ENCODE data around the gene SORCS2. TPM values are rescaled to one million over a fixed set of nuclear protein-coding genes. Genes with fewer than 3 reads are reported as not detected.

SORCS2 gene
- total RNA-seq, 3 donors from 2014 or later = 0.66 to 1.3 (median 0.80) TPM

DNA sequence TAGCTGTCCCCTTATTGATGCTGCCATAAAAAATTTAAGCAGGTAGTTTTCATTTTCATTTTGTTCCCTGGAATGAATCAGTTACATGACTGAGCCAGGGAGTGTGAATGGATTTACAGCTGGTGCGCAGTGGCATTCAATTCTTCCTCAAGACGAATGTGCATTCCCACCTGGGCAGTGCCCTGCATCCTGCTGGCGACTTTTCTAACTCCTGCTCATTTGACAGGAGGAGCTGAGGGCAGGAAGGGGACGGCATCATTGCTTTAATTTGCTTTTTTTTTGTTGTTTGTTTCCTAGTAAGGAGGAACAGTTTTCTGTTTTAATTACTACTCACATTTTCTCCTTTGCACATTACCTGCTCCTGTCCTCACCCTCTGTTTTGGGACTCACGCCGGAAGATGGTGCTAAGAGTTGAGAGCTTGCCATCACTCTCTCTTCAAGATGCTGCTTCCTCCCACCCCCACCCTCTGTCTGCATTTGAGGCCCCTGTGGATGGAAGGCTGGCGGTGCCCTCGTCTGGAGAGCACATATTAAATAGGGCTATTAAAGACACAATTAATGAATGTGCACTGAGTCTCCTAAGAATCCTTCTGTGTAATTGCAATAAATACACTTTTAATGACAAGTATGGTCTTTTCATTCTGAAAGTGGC lies 206.6 kb downstream of the SORCS2 start:
- Histone ChIP-seq H3K4me3 (no peak overlapping the region), H3K9me3 (no peaks in the 10 kb centered on the region), H3K36me3 (no peaks in the 10 kb centered on the region), H3K27ac (no peak overlapping the region), H3K4me1 (no peaks in the 10 kb centered on the region), H3K27me3 (peaks cover 0 to 41% of the 10 kb centered on the region in 2 donors)
- intact Hi-C loops (cut with DNase I; ENCODE audit: low total_unique reads) = no loop called here
- peak in 1 of 2 donors; percentile 22 for DNase-seq (ENCODE audit: low spot score in 2 of 2)
- TF ChIP-seq POLR2A (IDR thresholded peaks at IDR 0.05) (no peak), POLR2AphosphoS5 (IDR thresholded peaks at IDR 0.05) (no peak)
- TF ChIP-seq, protein P1, sequence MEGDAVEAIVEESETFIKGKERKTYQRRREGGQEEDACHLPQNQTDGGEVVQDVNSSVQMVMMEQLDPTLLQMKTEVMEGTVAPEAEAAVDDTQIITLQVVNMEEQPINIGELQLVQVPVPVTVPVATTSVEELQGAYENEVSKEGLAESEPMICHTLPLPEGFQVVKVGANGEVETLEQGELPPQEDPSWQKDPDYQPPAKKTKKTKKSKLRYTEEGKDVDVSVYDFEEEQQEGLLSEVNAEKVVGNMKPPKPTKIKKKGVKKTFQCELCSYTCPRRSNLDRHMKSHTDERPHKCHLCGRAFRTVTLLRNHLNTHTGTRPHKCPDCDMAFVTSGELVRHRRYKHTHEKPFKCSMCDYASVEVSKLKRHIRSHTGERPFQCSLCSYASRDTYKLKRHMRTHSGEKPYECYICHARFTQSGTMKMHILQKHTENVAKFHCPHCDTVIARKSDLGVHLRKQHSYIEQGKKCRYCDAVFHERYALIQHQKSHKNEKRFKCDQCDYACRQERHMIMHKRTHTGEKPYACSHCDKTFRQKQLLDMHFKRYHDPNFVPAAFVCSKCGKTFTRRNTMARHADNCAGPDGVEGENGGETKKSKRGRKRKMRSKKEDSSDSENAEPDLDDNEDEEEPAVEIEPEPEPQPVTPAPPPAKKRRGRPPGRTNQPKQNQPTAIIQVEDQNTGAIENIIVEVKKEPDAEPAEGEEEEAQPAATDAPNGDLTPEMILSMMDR (IDR thresholded peaks at IDR 0.05) = no peak

DNA sequence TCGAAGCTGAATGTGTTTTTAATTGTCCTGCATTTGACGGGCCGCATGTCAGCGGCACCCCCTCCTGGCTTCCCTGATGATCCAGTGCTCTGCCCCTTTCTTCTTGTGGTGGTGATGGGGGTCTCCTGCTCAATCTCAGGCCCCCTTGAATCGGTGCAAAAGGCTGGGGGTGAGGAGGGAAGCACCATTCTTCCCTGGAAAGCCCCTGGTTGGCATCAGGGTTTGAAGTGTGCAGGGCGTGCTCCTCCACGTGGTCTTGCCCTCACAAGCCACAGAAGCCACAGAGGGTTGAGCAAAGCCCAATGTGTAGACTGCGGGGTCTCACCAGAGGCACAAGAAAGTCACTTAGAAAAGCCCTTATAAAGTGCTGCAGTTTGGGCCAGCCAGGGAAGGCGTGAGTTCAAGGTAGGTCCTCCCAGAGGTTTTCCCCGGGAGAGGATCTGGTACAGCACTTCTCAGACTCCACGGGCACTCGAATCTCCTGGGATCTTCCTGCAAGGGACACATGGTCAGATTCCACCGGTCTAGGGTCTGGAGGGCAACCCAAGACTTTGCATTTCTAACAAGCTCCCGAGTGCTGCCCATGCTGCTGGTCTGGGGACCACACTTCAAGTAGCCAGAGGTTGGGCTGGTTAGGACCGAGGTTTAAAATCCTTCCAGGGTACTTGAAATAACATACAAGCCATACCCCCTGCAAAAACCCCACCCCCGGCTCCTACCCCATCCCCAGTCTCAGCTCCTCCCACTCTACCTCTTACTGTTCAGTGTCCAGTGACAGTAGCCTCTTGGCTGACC lies 207.3 kb downstream of the SORCS2 start:
- H3K4me3 ChIP-seq = no peak overlapping the region
- intact Hi-C loops (cut with DNase I; ENCODE audit: low total_unique reads) = no loop called here
- peak in 1 of 2 donors; percentile 30 for DNase-seq (ENCODE audit: low spot score in 2 of 2)

GRCh38 chr4:7400671-7401298 lies 208.4 kb downstream of the SORCS2 start:
- H3K4me1 ChIP-seq = no peaks in the 10 kb centered on the region
- H3K4me3 ChIP-seq = no peak overlapping the region
- no peak for TF ChIP-seq POLR2AphosphoS5 (IDR thresholded peaks at IDR 0.05)
- TF ChIP-seq POLR2A (IDR thresholded peaks at IDR 0.05) = no peak
- TF ChIP-seq, protein P1 (IDR thresholded peaks at IDR 0.05) = no peak
- H3K27me3 ChIP-seq = peaks cover 0 to 31% of the 10 kb centered on the region in 2 donors
- H3K36me3 ChIP-seq = no peaks in the 10 kb centered on the region
- peaks cover 0 to 1% of the 10 kb centered on the region in 2 donors for H3K9me3 ChIP-seq
- DNase-seq (ENCODE audit: low spot score in 2 of 2) = no peak
- intact Hi-C loops (cut with DNase I; ENCODE audit: low total_unique reads) = no loop called here
- no peak overlapping the region for H3K27ac ChIP-seq

More for the DNA sequence above, 207.3 kb downstream of the SORCS2 start:
- no peaks in the 10 kb centered on the region for H3K36me3 ChIP-seq
- H3K27ac ChIP-seq = no peak overlapping the region
- TF ChIP-seq, protein P1 (IDR thresholded peaks at IDR 0.05) = no peak
- no peak for TF ChIP-seq POLR2A (IDR thresholded peaks at IDR 0.05)
- no peak for TF ChIP-seq POLR2AphosphoS5 (IDR thresholded peaks at IDR 0.05)
- peaks cover 0 to 38% of the 10 kb centered on the region in 2 donors for H3K27me3 ChIP-seq
- no peaks in the 10 kb centered on the region for H3K9me3 ChIP-seq
- no peaks in the 10 kb centered on the region for H3K4me1 ChIP-seq

GRCh38 chr4:7402526-7402925 lies 210.2 kb downstream of the SORCS2 start:
- Histone ChIP-seq H3K36me3 (no peaks in the 10 kb centered on the region), H3K27ac (no peak overlapping the region), H3K4me3 (no peak overlapping the region), H3K4me1 (no peaks in the 10 kb centered on the region), H3K9me3 (peaks cover 0 to 7% of the 10 kb centered on the region in 2 donors), H3K27me3 (peaks cover 0 to 29% of the 10 kb centered on the region in 2 donors)
- TF ChIP-seq POLR2AphosphoS5 (IDR thresholded peaks at IDR 0.05) (no peak), POLR2A (IDR thresholded peaks at IDR 0.05) (no peak)
- TF ChIP-seq, protein P1 (IDR thresholded peaks at IDR 0.05) = no peak
- intact Hi-C loops (cut with DNase I; ENCODE audit: low total_unique reads) = no loop called here
- no peak for DNase-seq (ENCODE audit: low spot score in 2 of 2)

Measured in breast epithelium (tissue), 4 donors.